GM18508 (cell line): Measurements from ENCODE around the gene POTEI.
"Not testable (repeated sequence)": the region's sequence is repeated elsewhere in the genome, so short reads cannot be mapped to it uniquely, and the experiment has no call there.

Source experiments
- ATAC-seq: cut with Tn5 transposase; IDR thresholded peaks from one replicate; pipeline ENCODE4 v1.9.1; 2021; ENCODE audit warnings: moderate number of reproducible peaks; ENCODE audit not compliant: insufficient read depth, unreplicated experiment

Gene POTEI

DNA sequence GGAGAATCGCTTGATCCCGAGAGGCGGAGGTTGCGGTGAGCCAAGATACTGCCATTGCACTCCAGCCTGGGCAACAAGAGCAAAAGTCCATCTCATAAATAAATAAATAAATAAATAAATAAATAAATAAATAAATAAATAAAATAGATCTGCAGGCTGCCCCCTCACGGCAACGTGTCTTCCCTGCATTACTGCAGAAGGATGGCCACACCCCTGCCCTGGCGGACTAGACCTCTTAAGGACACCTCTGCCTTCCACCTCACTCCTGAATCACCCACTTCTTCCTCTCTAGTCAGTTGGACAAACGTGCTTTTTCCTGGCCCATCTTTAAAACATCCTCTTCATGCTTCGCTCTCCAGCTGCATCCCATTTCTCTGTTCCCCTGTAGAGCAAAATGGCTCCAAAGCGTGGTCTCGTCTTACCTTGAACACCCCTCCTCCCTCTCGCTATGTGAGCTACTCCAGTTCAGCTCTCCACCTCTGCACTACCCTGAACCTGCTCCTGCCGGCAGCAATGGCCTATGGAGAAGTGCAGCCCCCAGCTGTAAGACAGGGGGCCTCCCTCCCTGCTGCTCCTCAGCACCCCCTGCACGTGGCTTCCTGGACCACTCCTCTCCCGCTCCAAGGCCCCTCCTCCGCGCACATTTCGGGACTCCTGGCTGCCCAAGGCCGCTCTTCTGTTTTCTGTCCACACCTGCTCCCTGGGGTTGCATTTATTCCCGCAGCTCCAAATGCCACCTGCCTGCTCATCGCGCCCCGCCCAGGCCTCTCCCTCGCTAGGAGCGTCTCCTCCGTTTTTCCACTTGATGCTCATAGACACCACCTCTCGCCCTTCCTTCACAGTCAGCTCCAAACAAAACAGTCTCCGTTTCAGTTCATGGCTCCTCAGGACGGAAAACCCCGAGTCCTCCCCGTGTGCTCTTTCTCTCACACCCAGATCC lies 1.9 kb upstream of the POTEI start:
- not testable (repeated sequence) for ATAC-seq

DNA sequence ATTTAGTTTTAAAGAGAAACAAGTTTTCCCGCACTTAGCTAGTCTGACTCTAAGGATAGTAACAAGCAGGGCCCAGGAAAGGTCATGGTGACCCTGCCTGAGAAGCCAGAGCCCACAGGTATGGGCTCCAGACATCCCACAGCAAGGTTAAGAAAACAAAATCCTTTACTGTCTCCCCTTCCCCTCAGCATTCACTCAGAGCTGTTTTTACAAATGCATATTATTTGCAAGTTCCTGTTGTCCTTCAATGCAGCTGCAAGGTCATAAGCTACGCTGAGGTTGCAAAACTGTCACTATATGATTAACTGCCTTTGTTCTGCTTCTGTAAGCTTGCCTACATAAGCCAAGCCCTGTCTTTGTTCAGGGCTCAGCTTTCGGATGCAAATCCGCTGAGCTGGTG lies 18.1 kb downstream of the POTEI start:
- not testable (repeated sequence) for ATAC-seq

DNA sequence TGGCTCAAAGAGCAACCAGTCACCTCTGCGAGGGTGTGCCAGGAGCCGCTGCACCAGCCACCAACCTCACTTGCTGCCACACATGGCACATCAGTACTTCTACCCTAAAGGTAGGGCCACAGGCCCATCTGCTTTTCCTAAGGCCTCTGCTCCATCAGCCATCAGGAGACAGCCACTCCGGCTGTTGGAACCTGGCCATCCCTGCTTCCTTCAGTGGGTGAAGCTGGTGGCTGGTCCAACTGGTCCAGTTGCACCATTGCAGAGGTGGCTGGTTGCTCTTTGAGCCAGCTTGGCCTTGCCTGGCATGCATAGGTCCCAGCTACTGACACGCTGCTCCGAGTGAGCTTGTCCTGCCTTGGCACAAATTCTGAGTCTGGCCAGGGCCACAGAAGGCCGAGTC lies 53.7 kb downstream of the POTEI start:
- ATAC-seq = not testable (repeated sequence)

DNA sequence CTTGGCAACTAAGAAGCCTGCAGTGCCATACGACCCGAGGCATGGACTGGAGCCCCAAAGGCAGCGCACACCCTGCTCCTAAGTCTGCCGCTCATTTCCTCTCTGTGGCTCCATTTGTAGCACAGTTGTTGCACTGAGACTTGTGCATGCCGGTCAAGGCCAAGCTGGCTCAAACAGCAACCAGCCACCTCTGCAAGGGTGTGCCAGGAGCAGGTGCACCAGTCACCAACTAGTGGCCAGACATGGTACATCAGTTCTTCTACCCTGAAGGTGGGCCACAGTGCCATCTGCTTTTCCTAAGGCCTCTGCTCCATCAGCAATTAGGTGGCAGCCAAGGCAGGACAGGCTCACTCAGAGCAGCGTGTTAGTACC lies 54.4 kb downstream of the POTEI start:
- not testable (repeated sequence) for ATAC-seq

DNA sequence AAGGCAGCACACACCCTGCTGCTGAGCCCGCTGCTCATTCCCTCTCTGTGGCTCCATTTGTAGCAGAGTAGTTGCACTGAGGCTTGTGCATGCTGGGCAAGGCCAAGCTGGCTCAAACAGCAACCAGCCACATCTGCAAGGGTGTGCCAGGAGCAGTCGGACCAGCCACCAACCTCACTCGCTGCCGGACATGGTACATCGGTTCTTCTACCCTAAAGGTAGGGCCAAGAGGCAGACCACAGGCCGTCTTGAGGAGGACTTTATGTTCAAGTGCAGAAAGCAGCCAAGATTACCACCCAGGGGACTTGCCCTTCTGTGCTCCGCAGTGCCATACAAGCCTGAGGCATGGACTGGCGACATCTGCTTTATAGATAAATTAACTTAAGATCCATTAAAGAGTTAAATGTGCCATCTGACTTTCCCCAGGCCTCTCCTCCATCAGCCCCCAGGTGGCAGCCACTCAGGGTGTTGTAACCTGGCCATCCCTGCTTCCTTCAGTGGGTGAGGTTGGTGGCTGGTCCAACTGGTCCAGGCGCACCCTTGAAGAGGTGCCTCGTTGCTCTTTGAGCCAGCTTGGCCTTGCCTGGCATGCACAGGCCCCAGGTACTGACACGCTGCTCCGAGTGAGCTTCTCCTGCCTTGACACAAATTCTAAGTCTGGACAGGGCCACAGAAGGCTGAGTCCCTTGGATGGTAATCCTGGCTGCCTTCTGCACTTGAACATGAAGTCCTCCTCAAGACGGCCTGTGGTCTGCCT lies 55.0 kb downstream of the POTEI start:
- not testable (repeated sequence) for ATAC-seq

DNA sequence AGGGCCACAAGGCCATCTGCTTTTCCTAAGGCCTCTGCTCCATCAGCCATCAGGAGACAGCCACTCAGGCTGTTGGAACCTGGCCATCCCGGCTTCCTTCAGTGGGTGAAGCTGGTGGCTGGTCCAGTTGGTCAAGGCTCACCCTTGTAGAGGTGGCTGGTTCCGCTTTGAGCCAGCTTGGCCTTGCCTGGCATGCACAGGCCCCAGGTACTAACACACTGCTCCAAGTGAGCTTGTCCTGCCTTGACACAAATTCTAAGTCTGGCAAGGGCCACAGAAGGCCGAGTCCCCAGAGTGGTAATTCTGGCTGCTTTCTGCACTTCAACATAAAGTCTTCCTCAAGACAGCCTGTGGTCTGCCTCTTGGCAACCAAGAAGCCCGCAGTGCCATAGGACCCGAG lies 56.2 kb downstream of the POTEI start:
- not testable (repeated sequence) for ATAC-seq

DNA sequence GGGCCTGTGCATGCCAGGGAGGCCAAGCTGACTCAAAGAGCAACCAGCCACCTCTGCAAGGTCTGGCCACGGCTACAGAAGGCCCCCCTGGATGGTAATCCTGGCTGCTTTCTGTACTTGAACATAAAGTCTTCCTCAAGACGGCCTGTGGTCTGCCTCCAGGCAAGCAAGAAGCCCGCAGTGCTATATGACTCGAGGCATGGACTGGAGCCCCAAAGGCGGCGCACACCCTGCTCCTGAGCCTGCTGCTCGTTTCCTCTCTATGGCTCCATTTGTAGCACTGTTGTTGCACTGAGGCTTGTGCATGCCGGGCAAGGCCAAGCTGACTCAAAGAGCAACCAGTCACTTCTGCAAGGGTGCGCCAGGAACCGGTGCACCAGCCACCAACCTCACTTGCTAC lies 57.3 kb downstream of the POTEI start:
- ATAC-seq = not testable (repeated sequence)

DNA sequence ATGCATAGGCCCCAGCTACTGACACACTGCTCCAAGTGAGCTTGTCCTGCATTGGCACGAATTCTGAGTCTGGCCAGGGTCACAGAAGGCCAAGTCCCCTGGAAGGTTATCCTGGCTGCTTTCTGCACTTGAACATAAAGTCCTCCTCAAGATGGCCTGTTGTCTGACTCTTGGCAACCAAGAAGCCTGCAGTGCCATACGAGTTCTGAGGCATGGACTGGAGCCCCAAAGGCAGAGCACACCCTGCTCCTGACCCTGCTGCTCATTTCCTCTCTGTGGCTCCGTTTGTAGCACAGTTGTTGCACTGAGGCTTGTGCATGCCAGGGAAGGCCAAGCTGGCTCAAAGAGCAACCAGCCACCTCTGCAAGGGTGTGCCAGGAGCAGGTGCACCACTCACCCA lies 57.9 kb downstream of the POTEI start:
- ATAC-seq = not testable (repeated sequence)

DNA sequence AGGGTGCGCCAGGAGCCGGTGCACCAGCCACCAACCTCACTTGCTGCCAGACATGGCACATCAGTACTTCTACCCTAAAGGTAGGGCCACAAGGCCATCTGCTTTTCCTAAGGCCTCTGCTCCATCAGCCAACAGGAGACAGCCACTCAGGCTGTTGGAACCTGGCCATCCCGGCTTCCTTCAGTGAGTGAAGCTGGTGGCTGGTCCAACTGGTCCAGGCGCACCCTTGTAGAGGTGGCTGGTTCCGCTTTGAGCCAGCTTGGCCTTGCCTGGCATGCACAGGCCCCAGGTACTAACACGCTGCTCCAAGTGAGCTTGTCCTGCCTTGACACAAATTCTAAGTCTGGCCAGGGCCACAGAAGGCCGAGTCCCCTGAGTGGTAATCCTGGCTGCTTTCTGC lies 58.8 kb downstream of the POTEI start:
- ATAC-seq = not testable (repeated sequence)

DNA sequence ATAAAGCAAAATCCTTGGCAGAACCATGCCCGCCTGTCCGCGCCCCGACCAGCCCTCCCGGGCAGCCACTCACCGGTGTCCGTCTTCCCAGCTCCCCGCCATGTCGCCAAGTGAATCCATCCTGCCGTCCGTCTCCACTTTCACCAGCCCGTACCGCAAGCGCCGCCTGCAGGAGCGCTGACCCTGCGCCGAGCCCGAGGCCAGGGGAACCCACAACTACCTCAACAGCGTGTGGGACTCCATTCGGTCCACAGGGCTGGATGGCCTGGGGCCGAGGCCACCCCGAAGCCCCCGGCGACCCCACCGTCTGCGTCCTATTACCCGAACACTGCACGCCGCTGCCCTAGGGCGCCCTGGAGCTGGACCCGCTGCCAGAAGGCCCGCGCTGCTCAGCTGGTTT lies 81.5 kb downstream of the POTEI start:
- ATAC-seq = not testable (repeated sequence)

DNA sequence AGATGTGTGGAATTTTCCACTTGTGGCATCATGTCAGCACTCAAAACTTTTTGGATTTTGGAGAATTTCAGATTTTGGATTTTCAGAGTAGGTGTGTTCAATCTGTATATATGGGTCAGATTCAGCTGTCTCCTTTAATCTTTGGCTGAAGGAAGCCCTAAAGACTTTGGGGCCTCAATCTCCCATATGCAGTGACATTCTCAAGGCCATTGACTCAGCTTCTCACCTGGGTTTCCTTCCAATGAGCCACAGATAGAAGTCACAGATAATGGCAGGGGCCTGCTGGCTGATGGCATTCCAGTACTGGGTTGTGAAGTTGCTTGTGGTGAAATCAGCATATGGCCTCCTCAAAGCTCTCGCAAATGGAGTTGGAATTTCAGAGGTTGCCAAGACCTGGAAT lies 90.3 kb downstream of the POTEI start:
- not testable (repeated sequence) for ATAC-seq

DNA sequence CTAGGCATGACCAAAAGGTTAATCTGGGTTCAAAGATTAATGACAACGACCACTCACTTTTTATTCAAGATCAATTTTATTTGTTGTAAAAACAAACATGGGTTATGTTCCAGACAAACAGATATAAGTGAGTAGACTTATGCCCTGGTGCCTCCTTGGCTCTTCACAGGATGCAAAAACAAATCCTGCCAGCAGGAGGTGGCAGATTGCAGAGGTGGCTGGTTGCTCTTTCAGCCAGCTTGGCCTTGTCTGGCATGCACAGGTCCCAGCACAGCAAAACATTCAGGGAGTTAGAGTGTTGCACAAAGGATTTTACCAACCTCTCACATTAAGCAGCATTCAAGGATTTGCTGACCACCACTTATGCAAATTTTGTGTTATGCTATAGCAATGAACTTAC lies 92.4 kb downstream of the POTEI start:
- ATAC-seq = not testable (repeated sequence)
